Activated T-helper 1 cell treated with Interleukin-2 at 50 U/mL for 16 hours (primary cell): ENCODE measurements around the gene AHSP.
"Not testable (repeated sequence)": the region's sequence is repeated elsewhere in the genome, so short reads cannot be mapped to it uniquely, and the experiment has no call there.

Source experiments
- DNase-seq: peaks from one replicate; pipeline ENCODE4 v3.0.0-alpha.2; 2020; ENCODE audit warnings: low read depth

Gene AHSP

DNA sequence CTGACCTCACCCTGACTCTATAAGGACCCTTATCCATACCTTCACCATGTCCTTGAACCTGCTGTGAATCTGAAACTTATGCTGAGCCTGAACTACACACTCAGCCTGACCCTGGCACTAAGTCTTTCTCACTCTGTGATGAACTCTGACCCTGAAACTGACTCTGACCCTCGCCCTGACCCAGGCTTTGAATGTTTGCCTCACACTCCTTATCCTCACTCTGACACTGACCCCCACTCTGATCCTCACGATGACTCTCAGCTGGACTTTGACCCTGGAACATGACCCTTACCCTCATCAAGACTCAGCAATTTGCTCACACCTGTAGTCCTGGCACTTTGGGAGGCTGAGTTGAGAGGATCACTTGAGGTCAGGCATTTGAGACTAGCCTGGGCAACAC is 4.4 kb downstream of the AHSP start:
- DNase-seq, result no peak

DNA sequence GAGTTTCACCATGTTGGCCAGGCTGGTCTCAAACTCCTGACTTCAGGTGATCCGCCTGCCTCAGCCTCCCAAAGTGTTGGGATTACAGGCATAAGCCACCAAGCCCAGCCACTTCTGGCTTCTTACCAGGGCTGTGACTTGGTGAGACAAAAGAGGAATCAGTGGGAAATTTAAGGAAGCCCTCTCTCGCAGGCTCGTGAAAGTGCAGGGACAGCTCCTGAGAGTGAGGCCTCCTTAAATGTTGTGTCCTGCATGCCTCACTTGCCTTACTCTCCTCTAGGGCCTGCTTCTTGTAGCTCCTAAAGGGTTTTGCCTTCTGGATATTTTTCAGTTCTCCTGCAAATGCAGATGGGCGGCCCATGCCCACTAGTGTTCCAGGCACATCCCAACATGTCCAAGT is 5.2 kb downstream of the AHSP start:
- no peak for DNase-seq

DNA sequence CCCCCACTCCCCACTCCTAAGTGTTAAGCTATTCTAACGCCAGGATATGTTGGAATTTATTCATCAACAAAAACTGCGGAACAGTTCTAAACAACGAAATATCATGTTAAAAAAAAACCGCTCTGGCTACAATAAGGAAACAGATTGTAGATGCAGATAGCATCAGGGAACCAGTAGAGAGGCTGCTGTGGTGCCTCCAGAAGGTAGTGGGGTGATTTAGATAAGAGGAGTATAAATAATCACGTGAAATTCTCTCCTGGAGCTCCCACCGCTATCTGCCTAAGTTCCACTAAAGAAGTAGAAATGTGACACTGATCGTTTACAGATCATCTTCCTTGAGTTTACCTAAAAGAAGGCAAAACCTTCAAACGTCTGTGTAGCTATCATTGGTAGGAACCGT is 8.0 kb downstream of the AHSP start:
- DNase-seq, result no peak

DNA sequence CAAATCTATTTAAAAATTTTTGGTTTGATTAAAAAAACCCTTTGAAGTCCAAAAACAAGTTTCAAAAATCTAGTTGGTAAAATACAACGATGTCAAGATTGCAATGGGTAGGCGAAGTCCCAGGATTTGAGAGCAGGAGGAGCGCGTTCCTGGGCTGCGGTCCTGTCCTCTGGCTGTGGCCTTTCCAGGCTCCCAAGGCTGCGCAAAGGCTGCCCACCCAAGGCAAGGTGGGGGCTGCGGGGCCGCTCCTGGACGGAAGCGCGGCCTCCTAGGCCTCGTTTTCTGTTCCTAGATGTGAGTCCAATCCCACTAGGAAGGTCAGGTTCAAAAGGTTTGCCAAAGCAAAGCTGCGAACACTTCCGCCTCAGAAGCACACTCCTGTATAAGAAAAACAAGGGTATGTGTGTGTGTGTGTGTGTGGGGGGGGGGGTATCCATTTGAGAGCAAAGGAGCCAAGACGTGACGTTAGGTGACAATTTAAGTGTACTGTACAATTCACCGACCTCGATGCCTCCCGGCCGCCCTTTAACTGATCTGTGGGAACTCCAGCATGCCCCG is 9.2 kb downstream of the AHSP start:
- DNase-seq, result no peak

DNA sequence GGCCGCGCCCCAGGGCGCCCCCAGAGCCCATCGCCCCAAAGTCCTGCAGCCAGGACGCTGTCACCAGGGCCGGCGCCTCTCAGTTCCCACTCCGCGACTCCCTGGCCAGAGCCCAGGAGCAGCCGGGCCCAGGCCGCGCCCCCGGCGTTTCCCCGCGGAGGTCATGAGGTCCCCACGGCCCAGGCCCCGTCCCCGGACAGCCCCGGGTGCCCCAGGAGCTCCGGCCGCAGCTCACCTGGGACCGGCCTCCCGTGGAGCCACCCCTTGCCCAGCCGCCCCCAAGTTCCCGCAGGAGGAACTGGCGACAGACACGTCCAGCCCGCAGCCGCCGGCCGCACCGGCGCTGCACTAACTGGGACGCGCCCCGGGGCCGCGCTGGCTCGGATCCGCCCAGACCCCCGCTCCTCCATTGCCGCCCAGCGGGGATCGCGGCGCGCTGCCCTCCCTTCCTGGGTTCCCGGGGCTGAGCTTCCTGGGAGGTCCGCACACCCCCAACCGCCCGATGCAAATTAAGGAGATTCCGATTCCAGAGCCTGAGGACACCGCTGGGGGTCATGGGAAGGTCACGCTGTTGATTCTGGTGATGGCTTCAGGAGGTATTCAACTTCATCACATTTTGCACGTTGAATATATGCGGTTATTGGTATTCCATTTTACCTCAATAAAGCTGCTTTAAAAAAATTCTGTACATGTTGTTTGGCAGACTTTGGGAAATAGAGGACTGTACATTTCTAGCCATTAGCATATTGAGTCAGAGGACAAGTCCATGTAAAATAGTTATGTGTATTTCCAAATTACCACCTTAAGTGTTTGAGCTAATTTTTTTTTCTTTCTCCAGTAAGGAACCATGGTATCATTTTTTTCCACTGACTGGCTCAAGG is 9.9 kb downstream of the AHSP start:
- no peak for DNase-seq

DNA sequence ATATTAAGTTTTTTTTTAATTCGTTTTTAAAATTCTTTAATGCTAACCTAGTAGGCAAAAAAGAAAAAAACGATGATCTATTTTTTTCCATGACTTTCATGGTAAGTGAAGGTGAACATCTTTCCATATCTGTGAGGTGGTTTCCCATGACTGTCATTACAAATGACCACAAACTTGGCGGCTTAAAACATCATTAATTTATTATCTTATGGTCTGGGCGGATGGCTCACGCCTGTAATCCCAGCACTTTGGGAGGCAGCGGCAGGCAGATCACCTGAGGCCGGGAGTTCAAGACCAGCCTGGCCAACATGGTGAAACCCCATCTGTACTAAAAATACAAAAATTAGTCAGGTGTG is 10.5 kb downstream of the AHSP start:
- DNase-seq, result not testable (repeated sequence)

DNA sequence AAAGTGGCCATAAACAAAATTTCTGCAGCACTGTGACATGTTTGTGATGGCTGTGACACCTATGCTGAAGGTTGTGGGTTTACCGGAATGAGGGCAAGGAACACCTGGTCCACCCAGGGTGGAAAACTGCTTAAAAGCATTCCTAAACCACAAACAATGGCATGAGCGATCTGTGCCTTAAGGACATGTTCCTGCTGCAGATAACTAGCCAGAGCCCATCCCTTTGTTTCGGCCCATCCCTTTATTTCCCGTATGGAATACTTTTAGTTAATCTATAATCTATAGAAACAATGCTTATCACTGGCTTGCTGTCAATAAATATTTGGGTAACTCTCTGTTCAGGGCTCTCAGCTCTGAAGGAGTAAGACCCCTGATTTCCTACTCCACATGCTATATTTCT is 12.1 kb downstream of the AHSP start:
- not testable (repeated sequence) for DNase-seq

DNA sequence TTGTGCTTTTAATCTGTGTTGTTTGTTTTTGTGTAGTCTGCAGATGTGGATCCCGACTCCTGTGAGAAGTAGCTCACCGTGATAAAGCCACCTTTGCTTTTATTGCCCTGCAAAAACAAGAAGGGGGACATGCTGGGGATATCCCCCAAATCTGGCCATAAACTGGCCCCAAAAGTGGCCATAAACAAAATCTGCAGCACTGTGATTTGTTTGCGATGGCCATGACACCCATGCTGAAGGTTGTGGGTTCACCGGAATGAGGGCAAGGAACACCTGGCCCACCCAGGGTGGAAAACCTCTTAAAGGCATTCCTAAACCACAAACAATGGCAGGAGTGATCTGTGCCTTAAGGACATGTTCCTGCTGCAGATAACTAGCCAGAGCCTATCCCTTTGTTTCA is 15.1 kb downstream of the AHSP start:
- DNase-seq, result no peak

DNA sequence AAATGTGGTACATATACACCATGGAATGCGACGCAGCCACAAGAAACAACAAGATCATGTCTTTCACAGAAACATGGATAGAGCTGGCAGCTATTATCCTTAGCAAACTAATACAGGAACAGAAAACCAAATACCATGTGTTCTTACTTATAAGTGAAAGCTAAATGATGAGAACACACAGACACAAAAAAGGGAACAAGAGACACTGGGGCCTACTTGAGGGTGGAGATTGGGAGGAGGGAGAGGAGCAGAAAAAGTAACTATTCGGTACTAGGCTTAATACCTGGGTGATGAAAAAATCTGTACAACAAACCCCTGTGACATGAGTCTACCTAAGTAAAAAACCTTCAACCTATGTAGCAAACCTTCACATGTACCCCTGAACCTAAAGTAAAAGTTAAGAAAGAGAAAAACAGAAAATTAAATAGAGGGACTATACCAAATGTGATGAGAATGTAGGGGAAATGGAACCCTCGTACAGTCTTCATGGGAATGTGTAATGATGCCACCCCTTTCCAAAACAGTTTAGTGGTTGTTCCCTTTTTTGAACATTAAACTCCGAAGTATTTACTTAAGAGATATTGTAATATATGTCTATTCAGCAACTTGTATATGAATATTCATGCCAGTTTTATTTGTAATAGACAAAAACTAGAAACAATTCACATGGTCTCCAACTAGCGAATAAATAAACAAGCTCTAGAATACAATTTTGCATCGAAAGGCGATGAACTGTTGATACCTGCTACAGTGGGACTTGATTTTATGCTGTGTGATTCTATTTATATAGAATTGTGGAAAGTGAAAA is 33.9 kb downstream of the AHSP start:
- no peak for DNase-seq

DNA sequence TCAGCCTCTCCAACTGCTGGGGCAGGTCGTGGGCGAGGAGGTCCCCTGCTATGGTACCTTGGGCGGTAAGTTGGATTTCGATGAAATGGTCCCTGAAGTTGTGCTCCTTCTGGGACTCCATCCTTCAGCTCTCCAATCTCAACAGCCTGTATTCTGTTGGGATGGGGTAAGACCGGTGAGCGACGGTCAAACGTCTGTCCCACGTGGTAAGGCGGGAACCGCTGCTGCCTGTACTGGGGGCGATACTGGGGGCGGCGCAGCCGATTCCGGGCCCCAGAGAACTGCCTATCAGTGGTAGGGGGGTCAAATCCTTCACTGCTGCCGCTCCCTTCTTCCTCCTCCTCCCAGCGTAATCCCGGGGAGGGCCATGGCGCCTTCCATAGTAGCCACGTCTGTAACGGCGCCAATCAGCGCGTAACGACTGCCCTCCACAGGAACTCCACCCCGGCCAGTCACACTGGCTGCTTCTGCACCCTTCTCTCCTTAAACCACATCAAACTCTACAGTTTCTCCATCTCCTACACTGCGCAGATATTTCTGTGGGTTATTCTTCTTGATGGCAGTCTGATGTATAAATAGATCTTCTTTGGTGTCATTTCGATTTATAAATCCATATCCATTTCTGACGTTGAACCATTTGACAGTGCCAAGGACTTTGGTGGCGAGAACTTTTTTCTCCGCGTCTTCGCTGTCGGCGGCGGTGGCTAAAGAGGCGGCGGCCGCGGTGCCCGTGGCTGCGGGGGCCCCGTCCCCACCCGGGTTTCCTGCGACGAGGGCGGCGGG is 41.1 kb downstream of the AHSP start:
- no peak for DNase-seq

DNA sequence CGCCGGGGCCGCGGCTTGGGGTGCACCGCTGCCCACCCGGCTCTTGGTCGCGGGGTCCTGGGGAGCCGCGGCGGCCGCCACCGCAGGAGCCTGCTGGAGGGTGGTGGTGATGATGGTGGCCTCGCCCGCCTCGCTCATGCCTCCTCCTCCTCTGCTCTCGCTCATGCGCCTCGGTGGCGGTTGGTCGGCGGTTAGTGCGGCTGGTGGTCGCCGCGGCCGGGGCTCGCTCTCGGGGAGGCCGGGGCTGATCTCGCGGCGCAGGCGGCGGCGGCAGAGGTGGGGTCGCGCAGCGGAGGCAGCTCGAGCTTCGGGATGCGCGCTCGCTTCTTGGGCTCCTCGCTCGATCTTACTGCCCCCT is 41.6 kb downstream of the AHSP start:
- no peak for DNase-seq

DNA sequence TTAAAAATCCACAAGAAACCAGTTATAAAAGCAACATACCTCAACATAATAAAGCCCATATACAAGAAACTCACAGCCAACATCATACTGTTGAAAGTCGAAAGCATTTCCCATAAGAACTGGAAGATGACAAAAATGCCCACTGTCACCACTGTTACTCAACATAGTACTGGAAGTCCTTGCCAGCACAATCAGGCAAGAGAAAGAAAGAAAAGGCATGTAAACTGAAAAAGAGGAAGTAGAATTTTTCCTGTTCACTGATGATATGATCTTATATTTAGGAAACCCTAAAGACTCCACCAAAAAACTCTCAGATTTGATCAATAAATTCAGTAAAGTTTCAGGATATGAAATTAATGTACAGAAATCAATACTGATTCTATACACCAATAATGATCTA is 45.1 kb downstream of the AHSP start:
- no peak for DNase-seq

DNA sequence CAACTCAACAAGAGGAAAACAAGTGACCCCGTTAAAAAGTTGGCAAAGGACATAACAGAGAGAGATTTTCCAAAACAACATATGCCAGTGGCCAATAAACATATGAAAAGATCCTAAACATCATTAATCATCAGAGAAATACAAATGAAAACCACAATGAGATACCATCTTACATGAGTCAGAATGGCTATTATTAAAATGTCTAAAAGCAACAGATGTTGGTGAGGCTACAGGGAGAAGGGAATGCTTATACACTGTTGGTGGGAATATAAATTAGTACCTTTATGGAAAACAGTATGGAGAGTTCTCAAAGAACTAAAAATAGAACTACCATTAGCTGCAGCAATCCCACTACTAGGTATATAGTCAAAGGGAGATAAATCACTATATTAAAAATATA is 46.5 kb downstream of the AHSP start:
- not testable (repeated sequence) for DNase-seq

DNA sequence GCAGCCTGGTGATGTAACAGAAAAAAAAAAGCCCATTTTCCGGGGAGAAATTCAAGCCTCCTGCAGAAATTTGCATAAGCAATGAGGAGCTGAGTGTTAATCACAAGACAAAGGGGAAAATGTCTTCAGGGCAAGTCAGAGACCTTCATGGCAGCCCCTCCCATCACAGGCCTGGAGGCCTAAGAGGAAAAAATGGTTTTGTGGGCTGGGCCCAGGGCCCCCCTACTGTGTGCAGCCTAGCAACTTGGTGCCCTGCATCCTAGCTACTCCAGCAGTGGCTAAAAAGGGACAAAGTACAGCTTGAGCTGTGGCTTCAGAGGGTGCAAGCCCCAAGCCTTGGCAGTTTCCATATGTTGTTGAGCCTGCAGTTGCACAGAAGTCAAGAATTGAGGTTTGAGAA is 49.7 kb downstream of the AHSP start:
- DNase-seq, result no peak
